CD4-positive, alpha-beta T cell treated with Interleukin-6 at 100 ng/mL for 8 hours (primary cell): Measurements from ENCODE around the gene ABL2.

Source experiments
- DNase-seq: peaks from one replicate; pipeline ENCODE4 v3.0.0-alpha.2; 2020; ENCODE audit warnings: mixed read lengths, low spot score

The ABL2 gene

GRCh38 chr1:179129702-179130473, 99.6 kb downstream of the ABL2 start:
- peak; percentile 60 for DNase-seq

- DNase-seq = no peak
Observed at GRCh38 chr1:179128520-179128919, 101.0 kb downstream of the ABL2 start.

DNA sequence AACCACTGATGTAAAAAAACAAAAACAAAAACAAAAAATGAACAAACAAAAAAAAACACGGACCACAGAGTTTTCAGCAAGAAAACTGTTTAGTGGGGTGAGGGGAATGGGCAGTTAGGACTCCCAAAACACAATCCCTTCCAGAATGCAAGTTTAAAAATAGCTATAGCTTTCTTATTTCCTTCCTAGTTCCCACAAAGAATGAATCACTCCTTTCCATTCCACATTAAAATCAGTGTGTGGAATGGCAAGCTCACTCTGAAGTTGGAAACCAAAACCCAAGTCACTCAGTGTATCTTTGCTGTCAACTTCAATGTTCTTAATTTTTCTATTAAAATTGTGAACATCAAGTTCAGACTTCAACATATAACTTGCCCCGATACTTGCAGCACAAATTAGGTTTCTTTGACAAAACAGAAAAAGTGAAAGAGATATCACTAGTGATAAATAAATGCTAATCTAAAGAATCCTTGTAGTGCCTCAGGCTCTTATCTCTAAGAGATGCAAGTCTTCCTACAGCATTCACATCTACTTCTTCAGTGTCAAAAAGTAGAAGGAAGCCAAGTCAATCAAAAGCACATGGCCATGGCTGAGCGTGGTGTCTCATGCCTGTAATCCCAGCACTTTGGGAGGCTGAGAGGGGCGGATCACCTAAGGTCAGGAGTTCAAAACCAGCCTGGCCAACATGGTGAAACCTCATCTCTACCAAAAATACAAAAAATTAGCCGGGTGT, 102.1 kb downstream of the ABL2 start:
- no peak for DNase-seq

- DNase-seq = no peak
Observed at GRCh38 chr1:179126338-179127060, 103.0 kb downstream of the ABL2 start.

DNA sequence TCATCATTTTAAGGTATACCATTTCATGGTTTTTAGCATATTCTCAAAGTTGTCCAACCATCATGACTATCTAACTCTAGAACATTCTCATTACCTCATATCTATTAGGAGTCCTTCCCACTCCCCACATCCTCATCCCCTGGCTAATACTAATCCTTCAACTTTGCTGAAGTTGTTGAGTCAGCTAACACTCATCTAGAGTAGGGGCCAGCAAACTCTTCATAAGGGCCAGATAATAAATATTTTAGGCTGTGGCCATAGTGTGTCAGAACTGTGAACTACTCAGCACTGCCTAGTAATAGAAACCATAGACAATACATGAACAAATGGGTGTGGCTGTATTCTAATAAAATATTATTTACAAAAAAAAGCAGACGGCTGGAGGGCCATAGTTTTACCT, 104.6 kb downstream of the ABL2 start:
- no peak for DNase-seq

DNA sequence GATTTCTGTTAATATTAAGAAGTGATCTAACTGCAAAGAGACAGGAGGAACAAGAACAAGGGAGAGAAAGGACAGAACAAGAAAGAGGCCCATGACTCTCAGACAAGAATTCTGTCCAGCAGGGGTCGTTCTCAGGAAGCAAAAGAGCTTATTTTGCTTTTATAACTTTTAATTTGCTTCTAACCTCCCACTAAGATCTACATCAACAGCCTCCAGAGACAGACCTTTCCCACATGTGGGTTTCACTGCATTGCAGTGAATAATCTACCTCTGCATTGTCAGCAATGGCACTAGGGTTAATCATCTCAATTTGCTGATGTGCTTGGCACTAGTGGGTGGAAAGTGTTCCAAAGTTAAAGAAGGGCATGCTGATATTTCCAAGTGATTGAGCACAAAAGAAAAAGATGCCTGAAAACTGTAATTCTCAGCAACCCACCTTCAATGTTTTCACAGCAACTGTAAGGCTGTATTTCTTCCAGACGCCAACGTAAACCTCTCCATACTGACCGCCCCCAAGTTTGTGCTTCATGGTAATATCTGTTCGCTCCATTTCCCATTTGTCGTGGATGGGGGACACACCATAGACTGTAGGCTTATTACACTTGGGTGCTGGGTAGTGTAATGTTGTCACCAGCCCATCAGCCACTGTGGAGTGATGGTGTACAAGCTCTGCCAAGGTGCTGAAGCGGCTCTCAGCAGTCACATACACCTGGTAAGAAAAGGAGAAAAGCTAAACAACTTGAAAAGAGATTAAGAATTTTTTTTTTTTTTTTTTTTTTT, 108.1 kb downstream of the ABL2 start:
- DNase-seq = peak; percentile 26

GRCh38 chr1:179120736-179121135, 108.7 kb downstream of the ABL2 start:
- no peak for DNase-seq

DNA sequence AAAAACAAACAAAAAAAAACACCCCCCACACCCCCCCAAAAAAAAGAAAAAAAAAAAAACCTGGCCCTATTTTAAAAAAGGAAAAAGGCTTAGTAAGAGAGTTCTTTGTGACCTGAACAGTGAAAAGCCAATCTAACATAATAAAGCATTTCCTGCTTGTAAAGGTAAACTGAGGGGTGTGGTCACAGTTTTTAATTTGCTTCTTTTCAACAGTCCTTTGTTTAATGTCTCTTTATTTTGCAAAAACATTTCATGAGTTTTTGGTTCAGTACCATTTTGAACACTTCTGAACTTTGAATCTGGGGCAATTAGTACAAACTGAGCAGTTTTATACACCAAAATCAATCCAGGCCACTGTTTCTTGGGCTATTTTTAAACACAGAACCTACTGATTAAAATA, 110.0 kb downstream of the ABL2 start:
- DNase-seq = no peak

DNA sequence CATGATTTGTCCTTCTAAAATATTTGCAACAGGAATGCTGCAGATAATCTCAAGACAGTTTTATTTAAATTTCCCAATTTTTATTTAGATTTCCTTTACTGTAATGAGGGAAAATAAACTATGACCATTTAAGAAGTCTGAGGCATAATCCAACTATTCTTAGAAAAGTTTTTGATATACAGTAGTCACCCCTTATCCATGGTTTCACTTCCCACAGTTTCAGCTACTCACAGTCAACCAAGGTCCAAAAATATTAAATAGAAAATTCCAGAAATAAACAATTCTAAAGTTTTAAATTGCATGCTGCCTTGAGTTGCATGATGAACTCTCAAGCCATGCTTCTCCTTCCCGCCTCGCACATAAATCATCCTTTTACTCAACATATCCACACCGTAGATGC, 114.3 kb downstream of the ABL2 start:
- no peak for DNase-seq

DNA sequence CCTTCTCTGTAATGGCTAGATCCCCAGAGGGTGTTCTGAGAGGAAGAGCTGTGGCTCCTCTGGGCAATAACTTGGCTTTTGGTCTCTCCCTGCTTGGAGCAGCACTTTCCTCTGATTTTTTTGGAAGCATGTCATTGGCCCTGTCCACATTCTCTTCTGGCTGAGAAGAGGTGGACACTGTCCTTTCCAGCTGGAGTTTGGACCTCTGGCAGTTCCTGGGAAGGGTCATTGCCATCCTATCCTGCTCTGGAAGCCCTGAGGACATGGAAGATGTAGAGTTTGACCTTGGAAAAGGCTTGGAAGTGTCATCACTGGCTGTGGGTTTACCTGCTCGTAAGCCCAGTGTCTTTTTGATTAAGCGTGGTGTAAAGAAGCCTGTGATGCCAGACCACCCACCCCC, 120.8 kb downstream of the ABL2 start:
- no peak for DNase-seq

GRCh38 chr1:179107706-179108629, 121.5 kb downstream of the ABL2 start:
- DNase-seq = no peak

DNA sequence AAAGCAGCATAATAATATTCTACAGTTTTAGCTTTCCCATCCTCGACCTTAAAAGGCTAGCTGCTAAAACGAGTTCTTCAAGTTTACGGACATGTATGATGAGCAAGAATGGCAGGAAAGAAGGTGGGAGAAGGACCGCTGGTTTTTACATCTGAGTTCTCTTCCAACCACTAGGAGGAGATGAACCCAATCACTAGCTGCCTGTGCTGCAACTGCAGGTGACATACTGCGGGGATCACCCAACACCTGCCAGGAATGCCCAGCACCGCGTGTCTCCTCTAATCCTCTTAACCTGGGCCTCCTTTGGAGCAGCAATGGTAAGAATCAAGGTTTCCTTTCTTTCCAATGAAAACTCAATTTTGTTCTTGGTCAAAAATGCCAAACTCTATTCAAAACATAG, 124.1 kb downstream of the ABL2 start:
- DNase-seq = no peak

GRCh38 chr1:179104611-179105250, 124.7 kb downstream of the ABL2 start:
- no peak for DNase-seq

DNA sequence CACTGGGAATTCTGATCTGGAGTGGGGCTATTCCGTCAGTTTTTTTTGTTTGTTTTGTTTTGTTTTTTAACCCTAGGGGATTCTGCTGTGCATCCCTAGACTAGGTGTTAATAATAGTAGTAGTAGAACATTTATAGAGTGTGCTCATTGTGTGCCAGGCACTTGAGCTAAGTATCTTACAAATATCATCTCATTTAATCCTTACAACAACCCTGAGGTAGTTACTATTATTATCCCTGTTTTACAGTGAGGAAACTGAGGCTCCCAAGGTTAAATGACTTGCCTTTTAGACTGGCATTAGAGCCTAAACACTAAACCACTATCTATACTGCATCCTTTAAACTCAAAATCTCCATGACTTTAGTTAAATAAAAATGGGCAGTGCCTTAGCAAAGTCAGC, 125.5 kb downstream of the ABL2 start:
- no peak for DNase-seq

DNA sequence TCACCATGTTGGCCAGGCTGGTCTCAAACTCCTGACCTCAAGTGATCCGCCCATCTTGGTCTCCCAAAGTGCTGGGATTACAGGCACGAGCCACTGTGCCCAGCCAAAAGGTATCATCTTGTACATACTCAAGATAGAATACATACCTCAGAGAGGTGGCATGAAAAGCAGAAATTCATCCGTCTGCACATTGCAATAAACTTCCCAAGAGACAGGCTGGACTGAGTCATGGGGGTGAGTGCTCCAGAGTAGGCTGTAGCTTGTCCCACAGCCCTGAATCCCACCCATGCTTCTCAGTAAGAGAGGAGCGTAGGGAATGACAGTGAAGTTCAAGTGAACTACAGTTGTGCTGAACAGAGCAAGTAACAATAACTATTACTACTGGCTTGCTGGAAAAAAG, 127.9 kb downstream of the ABL2 start:
- DNase-seq = no peak

DNA sequence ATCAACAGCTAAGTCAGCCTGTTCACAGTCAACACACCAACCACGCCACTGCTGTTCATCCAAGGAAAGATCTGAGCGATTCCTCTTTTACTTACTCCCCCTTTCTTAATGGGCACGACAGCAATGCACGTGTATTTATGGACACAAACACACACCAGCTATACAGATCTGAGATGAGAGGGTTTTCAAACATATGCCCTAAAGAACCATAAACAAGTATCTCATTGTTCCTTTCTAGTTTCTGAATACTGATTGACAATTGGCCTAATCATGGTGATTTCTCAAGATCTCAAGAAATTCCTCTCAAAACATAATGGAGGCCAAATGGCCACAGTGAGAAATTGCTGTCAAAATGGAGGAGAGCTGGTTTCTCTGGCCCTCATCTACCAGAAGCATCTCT, 129.6 kb downstream of the ABL2 start:
- no peak for DNase-seq

DNA sequence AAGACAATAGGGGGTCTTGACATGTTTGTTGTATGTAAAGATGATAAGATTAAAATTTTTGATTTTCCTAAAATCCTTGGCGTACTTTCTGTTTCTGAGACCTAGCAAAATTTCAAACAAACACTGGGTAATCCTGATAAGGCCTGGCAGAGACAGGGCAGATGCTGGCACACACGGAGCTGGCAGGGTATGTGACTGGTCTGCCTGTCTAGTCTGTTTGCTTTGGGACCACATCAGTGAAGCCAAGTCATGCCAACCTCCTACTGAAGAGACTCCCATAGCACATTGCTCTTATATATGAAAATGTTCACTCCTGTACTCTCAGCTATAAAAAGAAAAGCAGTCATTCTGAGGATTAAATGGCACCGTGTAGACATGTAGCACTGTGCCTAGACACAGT, 133.6 kb downstream of the ABL2 start:
- no peak for DNase-seq

GRCh38 chr1:179095377-179095776, 134.1 kb downstream of the ABL2 start:
- DNase-seq = no peak

- no peak for DNase-seq
Observed at GRCh38 chr1:179094818-179095217, 134.7 kb downstream of the ABL2 start.

DNA sequence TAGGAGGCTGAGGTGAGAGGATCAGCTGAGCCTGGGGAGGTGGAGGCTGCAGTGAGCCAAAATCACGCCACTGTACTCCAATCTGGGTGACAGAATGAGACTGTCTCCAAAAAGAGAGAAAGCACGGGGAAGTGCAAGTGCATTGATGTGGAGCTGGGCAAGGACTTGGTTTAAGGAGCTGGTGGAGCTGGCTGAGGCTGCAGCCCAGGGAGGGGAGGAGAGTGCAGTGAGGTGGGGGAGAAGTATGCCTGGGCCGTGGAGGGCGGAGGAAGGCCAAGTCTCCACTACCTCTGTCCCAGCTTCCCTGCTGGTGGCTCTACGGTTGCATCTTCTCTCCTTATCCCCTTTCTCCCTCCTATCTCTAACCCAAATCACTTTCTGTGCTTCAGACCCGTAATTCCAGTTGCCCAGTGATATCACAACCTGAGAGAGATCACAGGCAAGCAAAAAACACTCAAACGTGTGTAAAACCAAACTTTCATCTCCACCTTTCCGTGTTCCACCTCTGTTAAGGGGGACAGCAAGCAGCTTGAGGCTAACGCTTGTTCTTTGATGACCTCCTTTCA, 136.5 kb downstream of the ABL2 start:
- no peak for DNase-seq
